WTC11 (cell line): ENCODE results near the gene TMEM132E. TPM values are rescaled to one million over a fixed set of nuclear protein-coding genes. Genes with fewer than 3 reads are reported as not detected.

ENCODE experiments used
- ATAC-seq: fragments of 200-7000 bp; cut with Tn5 transposase; 2 replicates; pipeline ENCODE4 v1.10.0; 2021; ENCODE audit warnings: mild to moderate bottlenecking, moderate library complexity
- CTCF ChIA-PET: fragments of 300-600 bp; sonication (Branson Sonifier 250); formaldehyde crosslinking; loops from one replicate; lab custom pipeline; 2021; ENCODE audit warnings: antibody characterized with exemption; lab: Charles Lee
- POLR2A ChIA-PET: fragments of 350-600 bp; sonication (Branson Sonifier 250); formaldehyde crosslinking; loops from one replicate; lab custom pipeline; 2021; ENCODE audit warnings: antibody characterized with exemption; lab: Charles Lee
- DNase-seq: peaks from one replicate; pipeline ENCODE4 v3.0.0; 2021; ENCODE audit warnings: low spot score
- H3K27ac Mint-ChIP-seq: 2 replicates; pipeline ENCODE4 v1.8.0; 2021; ENCODE audit warnings: mixed read lengths
- H3K27me3 Mint-ChIP-seq: 2 replicates; pipeline ENCODE4 v1.8.0; 2021; ENCODE audit warnings: low read depth, mild to moderate bottlenecking, moderate library complexity, mixed read lengths
- H3K36me3 Mint-ChIP-seq: 2 replicates; pipeline ENCODE4 v1.8.0; 2021; ENCODE audit warnings: mixed read lengths
- H3K4me1 Mint-ChIP-seq: 2 replicates; pipeline ENCODE4 v1.8.0; 2022; ENCODE audit warnings: mixed read lengths
- H3K4me3 Mint-ChIP-seq: 2 replicates; pipeline ENCODE4 v1.8.0; 2021; ENCODE audit warnings: mild to moderate bottlenecking, moderate library complexity, mixed read lengths
- H3K9me3 Mint-ChIP-seq: 2 replicates; pipeline ENCODE4 v1.8.0; 2021; ENCODE audit warnings: mixed read lengths
- CBFB ChIP-seq: sonication (generic); formaldehyde crosslinking; IDR thresholded peaks from 2 replicates; pipeline ENCODE4 v1.8.1; 2022; ENCODE audit warnings: mild to moderate bottlenecking, low read depth, missing genetic modification reagents
- GRHL2 ChIP-seq: fragments of 250-450 bp; sonication (Bioruptor Pico); IDR thresholded peaks from 2 replicates; pipeline ENCODE4 v1.8.0; 2022; ENCODE audit warnings: mild to moderate bottlenecking, moderate library complexity; ENCODE audit not compliant: insufficient replicate concordance, severe bottlenecking
- IRF2 ChIP-seq: sonication (generic); formaldehyde crosslinking; IDR thresholded peaks from 2 replicates; pipeline ENCODE4 v1.8.0; 2022; ENCODE audit warnings: low read depth, missing genetic modification reagents, borderline replicate concordance
- MXD4 ChIP-seq: fragments of 250-450 bp; sonication (Bioruptor Pico); IDR thresholded peaks from 2 replicates; pipeline ENCODE4 v1.8.0; 2021; ENCODE audit warnings: mild to moderate bottlenecking, moderate library complexity, borderline replicate concordance
- MYBL2 ChIP-seq: sonication (generic); formaldehyde crosslinking; IDR thresholded peaks from 2 replicates; pipeline ENCODE4 v1.8.1; 2023; ENCODE audit warnings: mild to moderate bottlenecking, moderate library complexity, missing genetic modification reagents
- NFATC4 ChIP-seq: fragments of 250-450 bp; sonication (Bioruptor Pico); IDR thresholded peaks from 2 replicates; pipeline ENCODE4 v1.9.0; 2021; ENCODE audit warnings: mild to moderate bottlenecking
- NR2C2 ChIP-seq: sonication (generic); formaldehyde crosslinking; IDR thresholded peaks from 2 replicates; pipeline ENCODE4 v1.8.0; 2022; ENCODE audit warnings: mild to moderate bottlenecking, missing genetic modification reagents
- NR3C1 ChIP-seq: sonication (generic); formaldehyde crosslinking; conservative IDR thresholded peaks from 2 replicates; pipeline ENCODE4 v1.8.1; 2023; ENCODE audit warnings: low read depth, mild to moderate bottlenecking, missing genetic modification reagents
- ZNF121 ChIP-seq: sonication (generic); formaldehyde crosslinking; IDR thresholded peaks from 2 replicates; pipeline ENCODE4 v1.8.0; 2023; ENCODE audit warnings: missing genetic modification reagents
- total RNA-seq: library from RNA; stranded (reverse); gene quantifications from 3 replicates; pipeline ENCODE4 v1.2.3, GENCODE V29; 2021
- TF ChIP-seq, protein P1 (sequence below): fragments of 200-600 bp; IDR thresholded peaks from 2 replicates; pipeline ENCODE4 v1.8.0; 2022; ENCODE audit warnings: antibody characterized with exemption
- TF ChIP-seq, protein P2 (sequence below): sonication (generic); formaldehyde crosslinking; IDR thresholded peaks from 2 replicates; pipeline ENCODE4 v1.8.0; 2023; ENCODE audit warnings: mild to moderate bottlenecking, missing genetic modification reagents
- TF ChIP-seq, protein P3 (sequence below): sonication (generic); formaldehyde crosslinking; IDR thresholded peaks from 2 replicates; pipeline ENCODE4 v1.8.1; 2023; ENCODE audit warnings: mild to moderate bottlenecking, missing genetic modification reagents, borderline replicate concordance
- TF ChIP-seq, protein P4 (sequence below): sonication (generic); formaldehyde crosslinking; IDR thresholded peaks from 2 replicates; pipeline ENCODE4 v1.8.1; 2022; ENCODE audit warnings: missing genetic modification reagents, borderline replicate concordance
- TF ChIP-seq, protein P5 (sequence below): fragments of 250-450 bp; sonication (Bioruptor Pico); IDR thresholded peaks from 2 replicates; pipeline ENCODE4 v2.1.2; 2022; ENCODE audit warnings: mild to moderate bottlenecking, moderate library complexity
- TF ChIP-seq, protein P6 (sequence below): sonication (generic); formaldehyde crosslinking; IDR thresholded peaks from 2 replicates; pipeline ENCODE4 v1.8.1; 2023; ENCODE audit warnings: mild to moderate bottlenecking, missing genetic modification reagents

TMEM132E gene
- total RNA-seq, 1 experiment from 2014 or later: 1.2 TPM

DNA sequence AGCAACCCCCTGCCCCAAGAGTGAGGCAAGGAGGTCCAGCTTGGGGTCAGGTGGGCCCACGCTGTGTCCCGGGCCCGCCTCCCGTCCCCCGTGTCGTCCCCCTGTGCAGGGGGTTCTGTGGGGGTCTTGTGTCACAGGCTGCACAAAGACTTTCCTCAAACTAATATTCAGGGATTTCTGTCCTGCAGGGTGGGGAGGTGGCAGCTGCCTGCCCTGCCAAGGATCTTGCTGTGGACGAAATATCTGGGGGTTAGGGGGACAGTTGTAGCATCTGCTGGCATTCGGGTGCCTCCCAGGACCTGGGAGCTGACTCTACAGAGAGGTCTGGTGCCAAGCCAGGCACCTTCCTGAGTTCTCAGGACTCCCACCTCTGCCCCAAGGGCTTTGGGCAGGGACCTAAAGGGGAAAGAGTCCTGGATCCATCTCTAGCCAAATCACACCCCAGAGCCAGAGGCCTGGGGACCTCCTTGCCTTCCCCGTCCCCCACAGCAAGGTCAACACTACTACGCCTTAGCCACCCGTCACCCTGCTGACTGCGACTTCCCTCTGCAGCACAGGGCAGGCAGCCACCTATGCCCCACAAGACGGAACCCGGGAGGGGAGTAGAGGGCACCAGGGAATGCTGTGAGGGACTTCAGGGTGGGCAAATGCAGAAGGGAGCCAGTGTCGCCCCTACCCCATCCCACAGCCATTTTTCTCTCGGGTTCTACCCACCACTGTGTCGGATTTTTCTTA, 59.3 kb downstream of the TMEM132E start:
- CTCF ChIA-PET: interaction anchor here (0.7 to 5.2 kb wide), 23 partner anchors 10 to 277 kb away, joined by 3 to 81 read pairs (median 5); partner anchors contain the start of gene TMEM132E
- H3K27ac Mint-ChIP-seq: no peak overlapping the region

DNA sequence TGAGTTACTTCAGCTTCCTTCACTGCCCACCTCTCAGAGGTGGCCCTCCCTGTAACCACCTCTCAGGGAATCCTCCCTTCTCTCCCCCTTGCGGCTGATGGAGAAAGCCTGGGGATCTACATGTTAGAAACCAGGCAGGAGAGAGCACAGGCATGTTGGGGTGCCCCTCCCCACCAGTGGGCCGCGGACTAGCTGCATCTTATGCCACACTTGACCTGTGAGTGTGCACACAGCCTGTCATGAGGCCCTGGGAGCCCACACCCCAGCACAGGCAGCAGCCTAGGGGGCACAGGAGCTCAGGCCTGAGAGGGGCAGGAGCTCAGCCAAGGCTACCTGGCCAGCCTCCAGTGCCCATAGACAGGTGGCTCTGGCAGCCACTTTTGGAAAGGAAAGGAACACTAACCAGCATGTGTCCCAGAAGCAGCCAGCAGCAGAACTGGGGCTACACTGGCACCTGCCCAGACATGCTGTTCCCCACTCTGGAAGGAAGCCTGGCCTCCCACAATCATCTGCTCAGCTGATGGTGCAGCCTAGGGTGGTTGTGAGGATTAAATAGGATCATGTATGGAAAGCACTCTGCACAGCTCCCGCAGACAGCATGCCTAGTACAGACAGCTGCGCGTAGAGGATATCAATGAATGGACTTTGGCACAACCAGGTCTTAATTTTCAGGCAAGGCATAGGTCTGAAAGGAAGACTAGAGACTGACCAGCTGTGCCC, 60.5 kb downstream of the TMEM132E start:
- ATAC-seq: no peak
- peaks cover 51% of the 10 kb centered on the region for H3K27me3 Mint-ChIP-seq
- CTCF ChIA-PET: interaction anchor here (1.0 to 5.2 kb wide), 5 partner anchors 27 to 97 kb away, joined by 3 to 81 read pairs (median 4); no protein-coding TSS in a partner anchor
- no peak overlapping the region for H3K4me3 Mint-ChIP-seq
- no peak for DNase-seq
- no peaks in the 10 kb centered on the region for H3K9me3 Mint-ChIP-seq
- POLR2A ChIA-PET: no interaction called here
- TF ChIP-seq, protein P1, sequence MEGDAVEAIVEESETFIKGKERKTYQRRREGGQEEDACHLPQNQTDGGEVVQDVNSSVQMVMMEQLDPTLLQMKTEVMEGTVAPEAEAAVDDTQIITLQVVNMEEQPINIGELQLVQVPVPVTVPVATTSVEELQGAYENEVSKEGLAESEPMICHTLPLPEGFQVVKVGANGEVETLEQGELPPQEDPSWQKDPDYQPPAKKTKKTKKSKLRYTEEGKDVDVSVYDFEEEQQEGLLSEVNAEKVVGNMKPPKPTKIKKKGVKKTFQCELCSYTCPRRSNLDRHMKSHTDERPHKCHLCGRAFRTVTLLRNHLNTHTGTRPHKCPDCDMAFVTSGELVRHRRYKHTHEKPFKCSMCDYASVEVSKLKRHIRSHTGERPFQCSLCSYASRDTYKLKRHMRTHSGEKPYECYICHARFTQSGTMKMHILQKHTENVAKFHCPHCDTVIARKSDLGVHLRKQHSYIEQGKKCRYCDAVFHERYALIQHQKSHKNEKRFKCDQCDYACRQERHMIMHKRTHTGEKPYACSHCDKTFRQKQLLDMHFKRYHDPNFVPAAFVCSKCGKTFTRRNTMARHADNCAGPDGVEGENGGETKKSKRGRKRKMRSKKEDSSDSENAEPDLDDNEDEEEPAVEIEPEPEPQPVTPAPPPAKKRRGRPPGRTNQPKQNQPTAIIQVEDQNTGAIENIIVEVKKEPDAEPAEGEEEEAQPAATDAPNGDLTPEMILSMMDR: no peak
- TF ChIP-seq, protein P2, sequence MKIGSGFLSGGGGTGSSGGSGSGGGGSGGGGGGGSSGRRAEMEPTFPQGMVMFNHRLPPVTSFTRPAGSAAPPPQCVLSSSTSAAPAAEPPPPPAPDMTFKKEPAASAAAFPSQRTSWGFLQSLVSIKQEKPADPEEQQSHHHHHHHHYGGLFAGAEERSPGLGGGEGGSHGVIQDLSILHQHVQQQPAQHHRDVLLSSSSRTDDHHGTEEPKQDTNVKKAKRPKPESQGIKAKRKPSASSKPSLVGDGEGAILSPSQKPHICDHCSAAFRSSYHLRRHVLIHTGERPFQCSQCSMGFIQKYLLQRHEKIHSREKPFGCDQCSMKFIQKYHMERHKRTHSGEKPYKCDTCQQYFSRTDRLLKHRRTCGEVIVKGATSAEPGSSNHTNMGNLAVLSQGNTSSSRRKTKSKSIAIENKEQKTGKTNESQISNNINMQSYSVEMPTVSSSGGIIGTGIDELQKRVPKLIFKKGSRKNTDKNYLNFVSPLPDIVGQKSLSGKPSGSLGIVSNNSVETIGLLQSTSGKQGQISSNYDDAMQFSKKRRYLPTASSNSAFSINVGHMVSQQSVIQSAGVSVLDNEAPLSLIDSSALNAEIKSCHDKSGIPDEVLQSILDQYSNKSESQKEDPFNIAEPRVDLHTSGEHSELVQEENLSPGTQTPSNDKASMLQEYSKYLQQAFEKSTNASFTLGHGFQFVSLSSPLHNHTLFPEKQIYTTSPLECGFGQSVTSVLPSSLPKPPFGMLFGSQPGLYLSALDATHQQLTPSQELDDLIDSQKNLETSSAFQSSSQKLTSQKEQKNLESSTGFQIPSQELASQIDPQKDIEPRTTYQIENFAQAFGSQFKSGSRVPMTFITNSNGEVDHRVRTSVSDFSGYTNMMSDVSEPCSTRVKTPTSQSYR (CRISPR knock-in tag): no peak
- TF ChIP-seq CBFB (CRISPR knock-in tag): no peak
- TF ChIP-seq GRHL2: no peak
- TF ChIP-seq, protein P3, sequence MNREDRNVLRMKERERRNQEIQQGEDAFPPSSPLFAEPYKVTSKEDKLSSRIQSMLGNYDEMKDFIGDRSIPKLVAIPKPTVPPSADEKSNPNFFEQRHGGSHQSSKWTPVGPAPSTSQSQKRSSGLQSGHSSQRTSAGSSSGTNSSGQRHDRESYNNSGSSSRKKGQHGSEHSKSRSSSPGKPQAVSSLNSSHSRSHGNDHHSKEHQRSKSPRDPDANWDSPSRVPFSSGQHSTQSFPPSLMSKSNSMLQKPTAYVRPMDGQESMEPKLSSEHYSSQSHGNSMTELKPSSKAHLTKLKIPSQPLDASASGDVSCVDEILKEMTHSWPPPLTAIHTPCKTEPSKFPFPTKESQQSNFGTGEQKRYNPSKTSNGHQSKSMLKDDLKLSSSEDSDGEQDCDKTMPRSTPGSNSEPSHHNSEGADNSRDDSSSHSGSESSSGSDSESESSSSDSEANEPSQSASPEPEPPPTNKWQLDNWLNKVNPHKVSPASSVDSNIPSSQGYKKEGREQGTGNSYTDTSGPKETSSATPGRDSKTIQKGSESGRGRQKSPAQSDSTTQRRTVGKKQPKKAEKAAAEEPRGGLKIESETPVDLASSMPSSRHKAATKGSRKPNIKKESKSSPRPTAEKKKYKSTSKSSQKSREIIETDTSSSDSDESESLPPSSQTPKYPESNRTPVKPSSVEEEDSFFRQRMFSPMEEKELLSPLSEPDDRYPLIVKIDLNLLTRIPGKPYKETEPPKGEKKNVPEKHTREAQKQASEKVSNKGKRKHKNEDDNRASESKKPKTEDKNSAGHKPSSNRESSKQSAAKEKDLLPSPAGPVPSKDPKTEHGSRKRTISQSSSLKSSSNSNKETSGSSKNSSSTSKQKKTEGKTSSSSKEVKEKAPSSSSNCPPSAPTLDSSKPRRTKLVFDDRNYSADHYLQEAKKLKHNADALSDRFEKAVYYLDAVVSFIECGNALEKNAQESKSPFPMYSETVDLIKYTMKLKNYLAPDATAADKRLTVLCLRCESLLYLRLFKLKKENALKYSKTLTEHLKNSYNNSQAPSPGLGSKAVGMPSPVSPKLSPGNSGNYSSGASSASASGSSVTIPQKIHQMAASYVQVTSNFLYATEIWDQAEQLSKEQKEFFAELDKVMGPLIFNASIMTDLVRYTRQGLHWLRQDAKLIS (CRISPR knock-in tag): no peak
- TF ChIP-seq NR2C2 (CRISPR knock-in tag): no peak
- H3K36me3 Mint-ChIP-seq: no peaks in the 10 kb centered on the region
- H3K27ac Mint-ChIP-seq: no peak overlapping the region
- H3K4me1 Mint-ChIP-seq: no peaks in the 10 kb centered on the region

More for the DNA sequence above, 59.3 kb downstream of the TMEM132E start:
- Mint-ChIP-seq H3K36me3 (no peaks in the 10 kb centered on the region), H3K4me3 (no peak overlapping the region), H3K27me3 (peaks cover 44% of the 10 kb centered on the region), H3K4me1 (no peaks in the 10 kb centered on the region; the same call in 1 of the 2 replicates), H3K9me3 (no peaks in the 10 kb centered on the region)
- POLR2A ChIA-PET: no interaction called here
- ATAC-seq: no peak
- DNase-seq: no peak
- TF ChIP-seq, protein P4, sequence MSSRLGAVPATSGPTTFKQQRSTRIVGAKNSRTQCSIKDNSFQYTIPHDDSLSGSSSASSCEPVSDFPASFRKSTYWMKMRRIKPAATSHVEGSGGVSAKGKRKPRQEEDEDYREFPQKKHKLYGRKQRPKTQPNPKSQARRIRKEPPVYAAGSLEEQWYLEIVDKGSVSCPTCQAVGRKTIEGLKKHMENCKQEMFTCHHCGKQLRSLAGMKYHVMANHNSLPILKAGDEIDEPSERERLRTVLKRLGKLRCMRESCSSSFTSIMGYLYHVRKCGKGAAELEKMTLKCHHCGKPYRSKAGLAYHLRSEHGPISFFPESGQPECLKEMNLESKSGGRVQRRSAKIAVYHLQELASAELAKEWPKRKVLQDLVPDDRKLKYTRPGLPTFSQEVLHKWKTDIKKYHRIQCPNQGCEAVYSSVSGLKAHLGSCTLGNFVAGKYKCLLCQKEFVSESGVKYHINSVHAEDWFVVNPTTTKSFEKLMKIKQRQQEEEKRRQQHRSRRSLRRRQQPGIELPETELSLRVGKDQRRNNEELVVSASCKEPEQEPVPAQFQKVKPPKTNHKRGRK: no peak
- TF ChIP-seq MXD4 (CRISPR knock-in tag): no peak
- TF ChIP-seq, protein P5, sequence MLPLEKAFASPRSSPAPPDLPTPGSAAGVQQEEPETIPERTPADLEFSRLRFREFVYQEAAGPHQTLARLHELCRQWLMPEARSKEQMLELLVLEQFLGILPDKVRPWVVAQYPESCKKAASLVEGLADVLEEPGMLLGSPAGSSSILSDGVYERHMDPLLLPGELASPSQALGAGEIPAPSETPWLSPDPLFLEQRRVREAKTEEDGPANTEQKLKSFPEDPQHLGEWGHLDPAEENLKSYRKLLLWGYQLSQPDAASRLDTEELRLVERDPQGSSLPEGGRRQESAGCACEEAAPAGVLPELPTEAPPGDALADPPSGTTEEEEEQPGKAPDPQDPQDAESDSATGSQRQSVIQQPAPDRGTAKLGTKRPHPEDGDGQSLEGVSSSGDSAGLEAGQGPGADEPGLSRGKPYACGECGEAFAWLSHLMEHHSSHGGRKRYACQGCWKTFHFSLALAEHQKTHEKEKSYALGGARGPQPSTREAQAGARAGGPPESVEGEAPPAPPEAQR (CRISPR knock-in tag): no peak
- TF ChIP-seq NR3C1: no peak
- TF ChIP-seq ZNF121 (CRISPR knock-in tag): no peak
- TF ChIP-seq, protein P6, sequence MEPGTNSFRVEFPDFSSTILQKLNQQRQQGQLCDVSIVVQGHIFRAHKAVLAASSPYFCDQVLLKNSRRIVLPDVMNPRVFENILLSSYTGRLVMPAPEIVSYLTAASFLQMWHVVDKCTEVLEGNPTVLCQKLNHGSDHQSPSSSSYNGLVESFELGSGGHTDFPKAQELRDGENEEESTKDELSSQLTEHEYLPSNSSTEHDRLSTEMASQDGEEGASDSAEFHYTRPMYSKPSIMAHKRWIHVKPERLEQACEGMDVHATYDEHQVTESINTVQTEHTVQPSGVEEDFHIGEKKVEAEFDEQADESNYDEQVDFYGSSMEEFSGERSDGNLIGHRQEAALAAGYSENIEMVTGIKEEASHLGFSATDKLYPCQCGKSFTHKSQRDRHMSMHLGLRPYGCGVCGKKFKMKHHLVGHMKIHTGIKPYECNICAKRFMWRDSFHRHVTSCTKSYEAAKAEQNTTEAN (CRISPR knock-in tag): no peak
- no peak for TF ChIP-seq NFATC4 (CRISPR knock-in tag)
- no peak for TF ChIP-seq MYBL2 (CRISPR knock-in tag)
- TF ChIP-seq, protein P1: no peak; the same call in 1 of the 2 replicates
- no peak for TF ChIP-seq IRF2 (CRISPR knock-in tag)
